ENCODE data around the gene ADD1.

The ADD1 gene

GRCh38 chr4:2887343-2887742 lies 43.7 kb downstream of the ADD1 start:
- no peak overlapping the region for H3K27ac ChIP-seq
- no peak for TF ChIP-seq CTCF (IDR thresholded peaks at IDR 0.05)
- no peak for TF ChIP-seq ZFX (IDR thresholded peaks at IDR 0.05; ENCODE audit: borderline replicate concordance)

- TF ChIP-seq ZFX (IDR thresholded peaks at IDR 0.05; ENCODE audit: borderline replicate concordance), result no peak
- no peak for TF ChIP-seq CTCF (IDR thresholded peaks at IDR 0.05)
- no peak overlapping the region for H3K27ac ChIP-seq
Measured at GRCh38 chr4:2888886-2889285, 45.2 kb downstream of the ADD1 start.

- no peak overlapping the region for H3K27ac ChIP-seq
- no peak for TF ChIP-seq ZFX (IDR thresholded peaks at IDR 0.05; ENCODE audit: borderline replicate concordance)
- TF ChIP-seq CTCF (IDR thresholded peaks at IDR 0.05), result no peak
Measured at GRCh38 chr4:2891294-2891693, 47.6 kb downstream of the ADD1 start.

- no peak overlapping the region for H3K27ac ChIP-seq
Measured at GRCh38 chr4:2893772-2894171, 50.1 kb downstream of the ADD1 start.

GRCh38 chr4:2898001-2898400 lies 54.4 kb downstream of the ADD1 start:
- TF ChIP-seq ZFX (IDR thresholded peaks at IDR 0.05; ENCODE audit: borderline replicate concordance) (no peak), CTCF (IDR thresholded peaks at IDR 0.05) (no peak)
- no peak overlapping the region for H3K27ac ChIP-seq

More at GRCh38 chr4:2893772-2894171, 50.1 kb downstream of the ADD1 start:
- TF ChIP-seq ZFX (IDR thresholded peaks at IDR 0.05; ENCODE audit: borderline replicate concordance) (no peak), CTCF (IDR thresholded peaks at IDR 0.05) (no peak)

GRCh38 chr4:2900741-2901140 lies 57.1 kb downstream of the ADD1 start:
- no peak for TF ChIP-seq CTCF (IDR thresholded peaks at IDR 0.05)
- no peak for TF ChIP-seq ZFX (IDR thresholded peaks at IDR 0.05; ENCODE audit: borderline replicate concordance)
- H3K27ac ChIP-seq, result peak overlapping the region; percentile 45

GRCh38 chr4:2901186-2901585 lies 57.5 kb downstream of the ADD1 start:
- TF ChIP-seq CTCF (IDR thresholded peaks at IDR 0.05), result no peak
- TF ChIP-seq ZFX (IDR thresholded peaks at IDR 0.05; ENCODE audit: borderline replicate concordance), result no peak
- H3K27ac ChIP-seq, result peak overlapping the region; percentile 45
